HepG2 (cell line): ENCODE data around the gene FPGS. TPM values are rescaled to one million over a fixed set of nuclear protein-coding genes. Genes with fewer than 3 reads are reported as not detected.

ENCODE experiments used
- ATAC-seq: fragments of 200-7000 bp; cut with Tn5 transposase; 3 replicates; pipeline ENCODE4 v1.9.1; 2020; ENCODE audit warnings: mild to moderate bottlenecking, moderate library complexity
- BruUV-seq: library from RNA; stranded (reverse); fragments of 400-500 nt; replicated peaks from 2 replicates; lab custom pipeline; 2021; lab: Mats Ljungman, UMichigan
- CTCF ChIA-PET: fragments of 300-600 bp; formaldehyde crosslinking; extraction: SDS; loops from one replicate; lab custom pipeline; 2021; ENCODE audit warnings: low total read pairs, inconsistent platforms, low intra/inter-chr PET ratio; lab: Yijun Ruan, JAX
- POLR2A ChIA-PET: fragments of 350-600 bp; sonication (Branson Sonifier 250); formaldehyde crosslinking; loops from one replicate; lab custom pipeline; 2020; ENCODE audit warnings: antibody characterized with exemption, inconsistent platforms; lab: Yijun Ruan, JAX
- DNase-seq: peaks from one replicate; pipeline ENCODE4 v3.0.0-alpha.2; 2015; ENCODE audit warnings: low spot score
- FAIRE-seq: peaks from 3 replicates; lab custom pipeline; 2011; peaks lifted over from hg19 to GRCh38; lab: Jason Lieb, UNC
- H2AFZ ChIP-seq: one replicate; pipeline ENCODE4 v1.6.1; 2011; ENCODE audit warnings: low read length, inconsistent platforms
- H3K27ac ChIP-seq: fragments of 300-600 bp; 3 replicates; pipeline ENCODE4 v1.8.0; 2011; ENCODE audit warnings: mixed run types, mild to moderate bottlenecking, mixed read lengths, low read length, inconsistent platforms; ENCODE audit not compliant: insufficient read depth; ENCODE audit errors: extremely low read length
- H3K27me3 ChIP-seq, 2 experiments: fragments of 200-600 bp in 1 of 2; 2 replicates in 1 of 2; 3 replicates in 1 of 2; pipeline versions ENCODE4 v1.6.0 to v1.8.0; 2011; ENCODE audit warnings: low read length in 2 of 2, mild to moderate bottlenecking in 2 of 2, moderate library complexity in 2 of 2, inconsistent platforms in 1 of 2; ENCODE audit not compliant: insufficient read depth in 2 of 2, control insufficient read depth in 1 of 2
- H3K36me3 ChIP-seq, 2 experiments: fragments of 200-600 bp in 1 of 2; replicated peaks in 1 of 2; 2 replicates in 1 of 2; 3 replicates in 1 of 2; pipeline versions ENCODE4 v1.5.1 to v1.8.0; 2011; ENCODE audit warnings: low read length in 2 of 2, inconsistent platforms in 1 of 2; ENCODE audit not compliant: insufficient read depth in 2 of 2, control insufficient read depth in 1 of 2
- H3K4me1 ChIP-seq: 2 replicates; pipeline ENCODE4 v1.5.1; 2012; ENCODE audit warnings: low read length, inconsistent platforms; ENCODE audit not compliant: insufficient read depth
- H3K4me2 ChIP-seq: 2 replicates; pipeline ENCODE4 v1.6.0; 2011; ENCODE audit warnings: low read depth, low read length, inconsistent platforms
- H3K4me3 ChIP-seq, 3 experiments: fragments of 200-600 bp in 1 of 3; sonication (generic), shearing (Covaris generic) in 1 of 3; replicated peaks in 1 of 3; 2 replicates each; pipeline ENCODE4 v1.5.1; 2011 to 2016; ENCODE audit warnings: low read length in 3 of 3, inconsistent platforms in 2 of 3, low read depth in 2 of 3, mild to moderate bottlenecking in 2 of 3, control low read depth in 1 of 3, mixed read lengths in 1 of 3; ENCODE audit not compliant: insufficient read depth in 1 of 3
- H3K79me2 ChIP-seq: one replicate; pipeline ENCODE4 v1.6.1; 2011; ENCODE audit warnings: low read length, inconsistent platforms; ENCODE audit not compliant: insufficient read depth
- H3K9ac ChIP-seq: 2 replicates; pipeline ENCODE4 v1.6.0; 2011; ENCODE audit warnings: mild to moderate bottlenecking, low read depth, low read length, inconsistent platforms; ENCODE audit not compliant: insufficient read depth
- H3K9me3 ChIP-seq: 2 replicates; pipeline ENCODE4 v1.5.1; 2012; ENCODE audit warnings: mild to moderate bottlenecking, low read length
- H4K20me1 ChIP-seq: 2 replicates; pipeline ENCODE4 v1.6.0; 2011; ENCODE audit warnings: inconsistent platforms, mild to moderate bottlenecking, low read length, moderate library complexity; ENCODE audit not compliant: insufficient read depth
- FOXK1 ChIP-seq: sonication (generic); formaldehyde crosslinking; IDR thresholded peaks from 2 replicates; pipeline ENCODE4 v1.4.0; 2020; ENCODE audit warnings: low read depth, missing genetic modification reagents, borderline replicate concordance
- NFYC ChIP-seq: IDR thresholded peaks from 2 replicates; pipeline ENCODE4 v1.6.1; 2016; ENCODE audit warnings: missing genetic modification reagents, missing compliant biosample characterization
- PHF20 ChIP-seq: sonication (generic); formaldehyde crosslinking; IDR thresholded peaks from 2 replicates; pipeline ENCODE4 v1.5.0; 2020; ENCODE audit warnings: mild to moderate bottlenecking, missing genetic modification reagents
- RCOR2 ChIP-seq: IDR thresholded peaks from 2 replicates; pipeline ENCODE4 v1.6.1; 2016; ENCODE audit warnings: missing biosample characterization, missing genetic modification reagents
- SMC3 ChIP-seq: IDR thresholded peaks from 2 replicates; pipeline ENCODE4 v1.6.1; 2011; ENCODE audit warnings: low read length, improper control_type of control experiment
- SYNCRIP ChIP-seq: fragments of 200-400 bp; formaldehyde crosslinking; IDR thresholded peaks from 2 replicates; pipeline ENCODE4 v1.6.1; 2018; ENCODE audit warnings: mild to moderate bottlenecking, low read depth, low read length; ENCODE audit not compliant: insufficient read depth
- ZNF331 ChIP-seq: sonication (generic); formaldehyde crosslinking; IDR thresholded peaks from 2 replicates; pipeline ENCODE4 v1.4.0; 2020; ENCODE audit warnings: missing genetic modification reagents
- WGBS: methylation state at CpG from one replicate; pipeline ENCODE4 v1.1.6; 2017; ENCODE audit warnings: low lambda C conversion rate; 5-methylcytosine and 5-hydroxymethylcytosine counted together
- in situ Hi-C: cut with HindIII; loops from 2 replicates; pipeline ENCODE4 v1.10.0; 2017; ENCODE audit warnings: low pct_unique_long_range_greater_than_20kb; ENCODE audit not compliant: extremely low pct_ligation_motif_present
- intact Hi-C: fragments of 100-400 bp; cut with micrococcal nuclease; formaldehyde crosslinking; loops from one replicate; pipeline ENCODE4 v1.10.0; 2022; ENCODE audit not compliant: unreplicated experiment
- polyA plus RNA-seq, 8 experiments: library from polyadenylated mRNA; depleted of rRNA in 3 of 8; stranded (reverse) in 7 of 8; unstranded in 1 of 8; fragments of >200 nt; fragmentation: Illumina TruSeq in 4 of 8; extraction: Trizol in 4 of 8; gene quantifications; 2 replicates each; pipeline versions ENCODE4 v1.2.1 to v1.2.3, GENCODE V29; 2011 to 2016; ENCODE audit warnings: low read depth in 4 of 8, missing spikeins in 1 of 8, mixed read lengths in 1 of 8; ENCODE audit not compliant: insufficient read depth in 1 of 8
- total RNA-seq, 5 experiments: library from RNA; depleted of rRNA; stranded (reverse); fragments of >200 nt; fragmentation: Illumina TruSeq; extraction: Trizol; gene quantifications; 2 replicates each; pipeline ENCODE4 v1.2.3, GENCODE V29; 2016; ENCODE audit warnings: low read depth in 1 of 5
- TF ChIP-seq, protein P1 (sequence below): sonication (generic); formaldehyde crosslinking; IDR thresholded peaks from 2 replicates; pipeline ENCODE4 v1.5.0; 2020; ENCODE audit warnings: mild to moderate bottlenecking, missing genetic modification reagents
- TF ChIP-seq, protein P2 (sequence below): sonication (generic); formaldehyde crosslinking; IDR thresholded peaks from 2 replicates; pipeline ENCODE4 v1.5.0; 2020; ENCODE audit warnings: mild to moderate bottlenecking, missing genetic modification reagents
- TF ChIP-seq, protein P3 (sequence below): sonication (generic); formaldehyde crosslinking; IDR thresholded peaks from 2 replicates; pipeline ENCODE4 v1.5.0; 2020; ENCODE audit warnings: mild to moderate bottlenecking, missing genetic modification reagents, moderate library complexity
- TF ChIP-seq, protein P4 (sequence below): sonication (generic); formaldehyde crosslinking; IDR thresholded peaks from 2 replicates; pipeline ENCODE4 v1.4.0; 2020; ENCODE audit warnings: missing genetic modification reagents

Gene FPGS
- total and polyA plus RNA-seq, 2 of the 13 experiments (the other 11 are each of a cell fraction or from before 2014, with no cell fraction given) = 35.6 to 36.8 TPM

DNA sequence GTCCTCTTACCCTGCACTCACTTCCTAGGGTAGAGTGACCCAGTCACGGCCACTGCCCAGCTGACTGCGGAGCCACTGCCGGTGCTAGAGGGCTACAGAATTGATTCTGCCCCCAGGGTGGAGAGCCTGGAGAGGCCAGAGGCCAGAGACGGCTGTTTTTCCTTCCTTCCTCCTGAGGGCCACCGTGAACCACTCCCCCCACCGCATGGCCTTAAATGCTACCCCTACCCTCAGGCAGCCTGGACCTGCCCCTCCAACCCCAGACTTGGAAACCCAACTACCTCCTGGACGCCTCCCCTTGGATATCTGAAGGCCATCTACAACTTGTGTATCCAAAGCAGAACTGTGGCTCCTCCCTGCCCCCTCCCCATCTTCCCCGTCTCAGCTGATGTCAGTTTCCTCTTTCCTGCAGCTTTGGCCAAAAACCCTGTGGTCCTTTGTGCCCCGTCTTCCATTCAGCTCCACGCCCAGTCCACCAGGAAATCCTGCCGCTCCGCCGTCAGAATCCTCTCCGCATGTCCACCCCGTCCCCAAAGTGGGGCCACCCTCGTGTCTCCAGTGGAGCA, 40.5 kb upstream of the FPGS start:
- 24% methylated on average over 16 of the region's 16 CpGs for WGBS
- BruUV-seq = no TSS peak
- H2AFZ ChIP-seq = no peak overlapping the region

DNA sequence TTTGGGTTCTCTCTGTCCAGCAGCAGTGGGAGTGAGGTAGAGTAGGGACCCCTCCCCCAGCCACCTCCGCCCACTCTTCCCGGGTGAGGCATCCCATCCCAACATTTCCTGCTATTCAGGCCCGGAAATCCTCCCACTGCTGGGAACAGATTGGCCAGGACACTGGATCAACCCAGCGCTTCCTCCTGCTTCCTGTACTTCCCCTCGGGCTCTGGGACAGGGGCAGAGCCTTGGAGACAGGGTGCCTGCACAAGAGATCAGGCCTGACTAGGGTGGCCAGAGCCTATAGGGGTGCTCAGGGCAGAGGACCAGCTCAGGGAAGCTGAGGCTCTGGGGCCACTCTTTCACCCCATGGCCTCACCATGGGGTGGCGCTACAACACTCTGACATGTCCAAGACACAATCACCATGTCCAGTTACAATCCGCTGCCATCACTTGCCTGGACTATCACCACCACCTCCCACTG, 38.7 kb upstream of the FPGS start:
- Histone ChIP-seq H3K9me3 (no peaks in the 10 kb centered on the region), H3K36me3 (no peaks in the 10 kb centered on the region), H2AFZ (no peak overlapping the region), H4K20me1 (no peaks in the 10 kb centered on the region), H3K27ac (no peak overlapping the region), H3K4me1 (no peaks in the 10 kb centered on the region), H3K9ac (no peak overlapping the region), H3K27me3 (peaks cover 0 to 58% of the 10 kb centered on the region in 2 experiments; a peak in 3 of 5 replicates), H3K4me2 (no peak overlapping the region), H3K4me3 (no peak overlapping the region), H3K79me2 (no peaks in the 10 kb centered on the region)
- ChIA-PET POLR2A (no interaction called here), CTCF (no interaction called here)
- intact Hi-C loops = no loop called here
- in situ Hi-C loops = no loop called here
- FAIRE-seq (no peak), ATAC-seq (peak; percentile 83), DNase-seq (peak; percentile 32)
- BruUV-seq = no TSS peak
- 24% methylated on average over 5 of the region's 7 CpGs for WGBS
- TF ChIP-seq, protein P1, sequence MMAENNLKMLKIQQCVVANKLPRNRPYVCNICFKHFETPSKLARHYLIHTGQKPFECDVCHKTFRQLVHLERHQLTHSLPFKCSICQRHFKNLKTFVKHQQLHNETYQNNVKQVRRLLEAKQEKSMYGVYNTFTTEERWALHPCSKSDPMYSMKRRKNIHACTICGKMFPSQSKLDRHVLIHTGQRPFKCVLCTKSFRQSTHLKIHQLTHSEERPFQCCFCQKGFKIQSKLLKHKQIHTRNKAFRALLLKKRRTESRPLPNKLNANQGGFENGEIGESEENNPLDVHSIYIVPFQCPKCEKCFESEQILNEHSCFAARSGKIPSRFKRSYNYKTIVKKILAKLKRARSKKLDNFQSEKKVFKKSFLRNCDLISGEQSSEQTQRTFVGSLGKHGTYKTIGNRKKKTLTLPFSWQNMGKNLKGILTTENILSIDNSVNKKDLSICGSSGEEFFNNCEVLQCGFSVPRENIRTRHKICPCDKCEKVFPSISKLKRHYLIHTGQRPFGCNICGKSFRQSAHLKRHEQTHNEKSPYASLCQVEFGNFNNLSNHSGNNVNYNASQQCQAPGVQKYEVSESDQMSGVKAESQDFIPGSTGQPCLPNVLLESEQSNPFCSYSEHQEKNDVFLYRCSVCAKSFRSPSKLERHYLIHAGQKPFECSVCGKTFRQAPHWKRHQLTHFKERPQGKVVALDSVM (CRISPR knock-in tag) = no peak
- TF ChIP-seq NFYC (CRISPR knock-in tag) (no peak), SMC3 (peak; percentile 69), PHF20 (CRISPR knock-in tag) (no peak), SYNCRIP (no peak)
- TF ChIP-seq, protein P2, sequence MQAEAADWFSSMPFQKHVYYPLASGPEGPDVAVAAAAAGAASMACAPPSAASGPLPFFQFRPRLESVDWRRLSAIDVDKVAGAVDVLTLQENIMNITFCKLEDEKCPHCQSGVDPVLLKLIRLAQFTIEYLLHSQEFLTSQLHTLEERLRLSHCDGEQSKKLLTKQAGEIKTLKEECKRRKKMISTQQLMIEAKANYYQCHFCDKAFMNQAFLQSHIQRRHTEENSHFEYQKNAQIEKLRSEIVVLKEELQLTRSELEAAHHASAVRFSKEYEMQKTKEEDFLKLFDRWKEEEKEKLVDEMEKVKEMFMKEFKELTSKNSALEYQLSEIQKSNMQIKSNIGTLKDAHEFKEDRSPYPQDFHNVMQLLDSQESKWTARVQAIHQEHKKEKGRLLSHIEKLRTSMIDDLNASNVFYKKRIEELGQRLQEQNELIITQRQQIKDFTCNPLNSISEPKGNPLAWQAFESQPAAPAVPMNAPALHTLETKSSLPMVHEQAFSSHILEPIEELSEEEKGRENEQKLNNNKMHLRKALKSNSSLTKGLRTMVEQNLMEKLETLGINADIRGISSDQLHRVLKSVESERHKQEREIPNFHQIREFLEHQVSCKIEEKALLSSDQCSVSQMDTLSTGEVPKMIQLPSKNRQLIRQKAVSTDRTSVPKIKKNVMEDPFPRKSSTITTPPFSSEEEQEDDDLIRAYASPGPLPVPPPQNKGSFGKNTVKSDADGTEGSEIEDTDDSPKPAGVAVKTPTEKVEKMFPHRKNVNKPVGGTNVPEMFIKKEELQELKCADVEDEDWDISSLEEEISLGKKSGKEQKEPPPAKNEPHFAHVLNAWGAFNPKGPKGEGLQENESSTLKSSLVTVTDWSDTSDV (CRISPR knock-in tag) = no peak
- TF ChIP-seq, protein P3, sequence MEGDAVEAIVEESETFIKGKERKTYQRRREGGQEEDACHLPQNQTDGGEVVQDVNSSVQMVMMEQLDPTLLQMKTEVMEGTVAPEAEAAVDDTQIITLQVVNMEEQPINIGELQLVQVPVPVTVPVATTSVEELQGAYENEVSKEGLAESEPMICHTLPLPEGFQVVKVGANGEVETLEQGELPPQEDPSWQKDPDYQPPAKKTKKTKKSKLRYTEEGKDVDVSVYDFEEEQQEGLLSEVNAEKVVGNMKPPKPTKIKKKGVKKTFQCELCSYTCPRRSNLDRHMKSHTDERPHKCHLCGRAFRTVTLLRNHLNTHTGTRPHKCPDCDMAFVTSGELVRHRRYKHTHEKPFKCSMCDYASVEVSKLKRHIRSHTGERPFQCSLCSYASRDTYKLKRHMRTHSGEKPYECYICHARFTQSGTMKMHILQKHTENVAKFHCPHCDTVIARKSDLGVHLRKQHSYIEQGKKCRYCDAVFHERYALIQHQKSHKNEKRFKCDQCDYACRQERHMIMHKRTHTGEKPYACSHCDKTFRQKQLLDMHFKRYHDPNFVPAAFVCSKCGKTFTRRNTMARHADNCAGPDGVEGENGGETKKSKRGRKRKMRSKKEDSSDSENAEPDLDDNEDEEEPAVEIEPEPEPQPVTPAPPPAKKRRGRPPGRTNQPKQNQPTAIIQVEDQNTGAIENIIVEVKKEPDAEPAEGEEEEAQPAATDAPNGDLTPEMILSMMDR = peak; percentile 70

More for the DNA sequence above, 40.5 kb upstream of the FPGS start:
- no peak overlapping the region for H3K4me2 ChIP-seq
- intact Hi-C loops = no loop called here
- H3K9ac ChIP-seq = no peak overlapping the region
- TF ChIP-seq RCOR2 (CRISPR knock-in tag) = no peak
- TF ChIP-seq, protein P4, sequence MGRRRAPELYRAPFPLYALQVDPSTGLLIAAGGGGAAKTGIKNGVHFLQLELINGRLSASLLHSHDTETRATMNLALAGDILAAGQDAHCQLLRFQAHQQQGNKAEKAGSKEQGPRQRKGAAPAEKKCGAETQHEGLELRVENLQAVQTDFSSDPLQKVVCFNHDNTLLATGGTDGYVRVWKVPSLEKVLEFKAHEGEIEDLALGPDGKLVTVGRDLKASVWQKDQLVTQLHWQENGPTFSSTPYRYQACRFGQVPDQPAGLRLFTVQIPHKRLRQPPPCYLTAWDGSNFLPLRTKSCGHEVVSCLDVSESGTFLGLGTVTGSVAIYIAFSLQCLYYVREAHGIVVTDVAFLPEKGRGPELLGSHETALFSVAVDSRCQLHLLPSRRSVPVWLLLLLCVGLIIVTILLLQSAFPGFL = no peak
- no peak for TF ChIP-seq ZNF331 (CRISPR knock-in tag)
- TF ChIP-seq FOXK1 (CRISPR knock-in tag) = no peak
- TF ChIP-seq, all 625 proteins: peak for 0
- no peak overlapping the region for H3K27ac ChIP-seq
- H3K4me3 ChIP-seq = no peak overlapping the region
- H3K9me3 ChIP-seq = no peaks in the 10 kb centered on the region
- in situ Hi-C loops = no loop called here
- no peaks in the 10 kb centered on the region for H3K79me2 ChIP-seq
- peaks cover 0 to 47% of the 10 kb centered on the region in 2 experiments; a peak in 3 of 5 replicates for H3K27me3 ChIP-seq
- no peaks in the 10 kb centered on the region for H3K4me1 ChIP-seq
- no peaks in the 10 kb centered on the region for H4K20me1 ChIP-seq
- no peak for FAIRE-seq
- no peak for ATAC-seq
- POLR2A ChIA-PET = no interaction called here
- CTCF ChIA-PET = no interaction called here
- H3K36me3 ChIP-seq = no peaks in the 10 kb centered on the region
- DNase-seq = no peak
